Hindlimb muscle (tissue), 1 donor: ENCODE data around the gene RGS7. TPM values are rescaled to one million over a fixed set of nuclear protein-coding genes. Genes with fewer than 3 reads are reported as not detected.
"Not testable (repeated sequence)": the region's sequence is repeated elsewhere in the genome, so short reads cannot be mapped to it uniquely, and the experiment has no call there.

Experiments
- DNase-seq: peaks from one replicate; pipeline ENCODE4 v3.0.0-alpha.2; 2013
- polyA plus RNA-seq: library from polyadenylated mRNA; unstranded; fragments of 120-200 nt; gene quantifications from one replicate; pipeline ENCODE4 v1.2.1, GENCODE V29; 2013; ENCODE audit not compliant: insufficient read length

RGS7 gene
- polyA plus RNA-seq, 1 donor, result not detected

GRCh38 chr1:241270016-241270415 lies 87.0 kb downstream of the RGS7 start:
- no peak for DNase-seq

GRCh38 chr1:241269116-241269515 lies 87.9 kb downstream of the RGS7 start:
- DNase-seq, result no peak

GRCh38 chr1:241266121-241266520 lies 90.9 kb downstream of the RGS7 start:
- DNase-seq, result no peak

GRCh38 chr1:241265428-241265827 lies 91.6 kb downstream of the RGS7 start:
- no peak for DNase-seq

GRCh38 chr1:241263346-241263745 lies 93.7 kb downstream of the RGS7 start:
- no peak for DNase-seq

GRCh38 chr1:241253471-241253870 lies 103.5 kb downstream of the RGS7 start:
- DNase-seq, result no peak

- no peak for DNase-seq
These were observed 106.5 kb downstream of the RGS7 start for GRCh38 chr1:241250465-241250864.

GRCh38 chr1:241240069-241240468 lies 116.9 kb downstream of the RGS7 start:
- DNase-seq, result no peak

GRCh38 chr1:241237873-241238272 lies 119.1 kb downstream of the RGS7 start:
- no peak for DNase-seq

- peak; percentile 53 for DNase-seq
These were observed 121.6 kb downstream of the RGS7 start for GRCh38 chr1:241235256-241235897.

GRCh38 chr1:241229711-241230110 lies 127.3 kb downstream of the RGS7 start:
- no peak for DNase-seq

GRCh38 chr1:241229216-241229615 lies 127.8 kb downstream of the RGS7 start:
- no peak for DNase-seq

- DNase-seq, result no peak
These were observed 128.7 kb downstream of the RGS7 start for GRCh38 chr1:241228339-241228738.

GRCh38 chr1:241225741-241226140 lies 131.3 kb downstream of the RGS7 start:
- no peak for DNase-seq

- not testable (repeated sequence) for DNase-seq
These were observed 132.8 kb downstream of the RGS7 start for GRCh38 chr1:241224189-241224588.

- DNase-seq, result not testable (repeated sequence)
These were observed 134.2 kb downstream of the RGS7 start for GRCh38 chr1:241222813-241223212.

- DNase-seq, result no peak
These were observed 135.7 kb downstream of the RGS7 start for GRCh38 chr1:241221319-241221718.

GRCh38 chr1:241220913-241221312 lies 136.1 kb downstream of the RGS7 start:
- not testable (repeated sequence) for DNase-seq

GRCh38 chr1:241219449-241219848 lies 137.6 kb downstream of the RGS7 start:
- no peak for DNase-seq

GRCh38 chr1:241217516-241217915 lies 139.5 kb downstream of the RGS7 start:
- no peak for DNase-seq

- DNase-seq, result no peak
These were observed 141.3 kb downstream of the RGS7 start for GRCh38 chr1:241215683-241216082.

- DNase-seq, result no peak
These were observed 141.8 kb downstream of the RGS7 start for GRCh38 chr1:241215203-241215602.

- no peak for DNase-seq
These were observed 143.9 kb downstream of the RGS7 start for GRCh38 chr1:241213139-241213538.

- DNase-seq, result no peak
These were observed 144.4 kb downstream of the RGS7 start for GRCh38 chr1:241212628-241213027.

GRCh38 chr1:241208910-241209379 lies 148.1 kb downstream of the RGS7 start:
- DNase-seq, result no peak
